ENCODE results near the gene PDGFRB.

The PDGFRB gene

DNA sequence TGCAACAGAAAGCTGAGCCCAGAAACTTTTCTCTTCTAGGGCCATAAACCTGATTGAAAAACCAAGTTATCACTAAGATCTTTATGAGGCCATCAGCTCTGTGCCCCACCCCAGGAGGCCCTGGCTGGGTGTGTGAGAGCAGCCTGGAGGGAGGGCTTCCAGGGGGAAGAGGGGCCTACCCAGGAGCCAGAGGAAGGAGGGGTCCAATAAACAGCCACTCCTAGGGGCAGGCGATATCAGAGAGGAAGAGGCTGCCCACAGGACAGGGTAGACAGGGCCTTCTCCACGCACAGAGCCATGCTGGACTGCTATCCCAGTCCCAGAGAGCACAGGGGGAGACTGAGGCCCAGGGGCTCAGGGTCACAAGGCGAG is 6.5 kb upstream of the PDGFRB start:
- Histone ChIP-seq H3K4me1 (peaks cover 0 to 76% (median 61%) of the 10 kb centered on the region in 4 donors), H3K36me3 (no peaks in the 10 kb centered on the region), H3K4me3 (no peak overlapping the region), H3K27me3 (peaks cover 0 to 7% of the 10 kb centered on the region in 2 donors), H3K27ac (peak overlapping the region; percentile 89 to 98), H3K9me3 (no peaks in the 10 kb centered on the region)
- intact Hi-C loops (cut with DNase I; ENCODE audit: low total_unique reads): loop anchor here (5.0 kb wide), 1 partner anchor 35 kb away; no protein-coding TSS in a partner anchor
- TF ChIP-seq, protein P1, sequence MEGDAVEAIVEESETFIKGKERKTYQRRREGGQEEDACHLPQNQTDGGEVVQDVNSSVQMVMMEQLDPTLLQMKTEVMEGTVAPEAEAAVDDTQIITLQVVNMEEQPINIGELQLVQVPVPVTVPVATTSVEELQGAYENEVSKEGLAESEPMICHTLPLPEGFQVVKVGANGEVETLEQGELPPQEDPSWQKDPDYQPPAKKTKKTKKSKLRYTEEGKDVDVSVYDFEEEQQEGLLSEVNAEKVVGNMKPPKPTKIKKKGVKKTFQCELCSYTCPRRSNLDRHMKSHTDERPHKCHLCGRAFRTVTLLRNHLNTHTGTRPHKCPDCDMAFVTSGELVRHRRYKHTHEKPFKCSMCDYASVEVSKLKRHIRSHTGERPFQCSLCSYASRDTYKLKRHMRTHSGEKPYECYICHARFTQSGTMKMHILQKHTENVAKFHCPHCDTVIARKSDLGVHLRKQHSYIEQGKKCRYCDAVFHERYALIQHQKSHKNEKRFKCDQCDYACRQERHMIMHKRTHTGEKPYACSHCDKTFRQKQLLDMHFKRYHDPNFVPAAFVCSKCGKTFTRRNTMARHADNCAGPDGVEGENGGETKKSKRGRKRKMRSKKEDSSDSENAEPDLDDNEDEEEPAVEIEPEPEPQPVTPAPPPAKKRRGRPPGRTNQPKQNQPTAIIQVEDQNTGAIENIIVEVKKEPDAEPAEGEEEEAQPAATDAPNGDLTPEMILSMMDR (IDR thresholded peaks at IDR 0.05): no peak
- DNase-seq: no peak

DNA sequence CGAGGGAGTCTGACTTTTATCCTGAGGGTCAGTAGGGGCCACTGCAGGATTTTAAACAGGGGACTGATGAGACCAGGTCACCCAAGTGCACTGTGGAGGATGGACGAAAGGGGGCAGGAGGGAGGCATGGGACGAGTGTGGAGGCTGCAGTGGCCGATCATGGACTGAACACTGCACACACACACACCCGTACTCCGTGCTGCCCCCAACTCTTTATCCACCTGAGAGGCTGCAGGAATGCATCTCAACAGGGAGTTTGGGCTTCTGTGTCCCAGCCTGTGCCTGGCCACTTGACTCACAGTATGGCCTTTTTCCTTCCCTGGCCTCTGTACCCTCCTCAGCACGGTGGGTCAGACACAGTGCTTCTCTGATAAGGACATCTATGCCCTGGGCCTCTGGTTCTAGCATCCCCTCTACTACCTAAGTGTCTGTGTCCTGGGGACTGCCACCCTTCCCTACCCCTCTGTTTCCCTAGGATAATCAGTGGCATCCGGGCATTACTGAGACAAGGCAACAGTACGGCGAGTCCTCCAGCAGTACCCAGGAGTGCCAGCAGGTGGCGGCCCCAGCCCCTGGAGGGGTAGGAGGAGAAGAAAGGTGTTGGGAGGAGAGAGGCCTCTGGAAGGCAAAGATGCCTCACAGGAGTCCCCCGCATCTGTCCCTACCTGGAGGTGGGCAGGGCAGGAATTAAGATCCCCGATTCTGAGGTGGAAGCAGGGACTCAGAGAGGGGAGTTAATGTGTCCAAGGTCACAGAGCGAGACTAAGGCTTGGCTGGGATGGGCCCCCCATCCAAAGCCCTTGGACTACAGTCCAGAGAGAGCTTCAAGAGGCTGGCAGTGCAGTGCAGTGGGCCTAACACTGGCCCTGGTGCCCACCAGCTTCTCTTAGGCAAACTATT is 5.8 kb upstream of the PDGFRB start:
- Histone ChIP-seq H3K4me1 (peaks cover 0 to 77% (median 66%) of the 10 kb centered on the region in 4 donors), H3K27me3 (peaks cover 0 to 2% of the 10 kb centered on the region in 2 donors), H3K4me3 (no peak overlapping the region), H3K27ac (peak overlapping the region; percentile 89 to 98), H3K36me3 (no peaks in the 10 kb centered on the region), H3K9me3 (no peaks in the 10 kb centered on the region)
- TF ChIP-seq, protein P1 (IDR thresholded peaks at IDR 0.05): peak; percentile 93
- peak; percentile 88 to 94 for DNase-seq
- intact Hi-C loops (cut with DNase I; ENCODE audit: low total_unique reads): loop anchor here (2.0 to 5.0 kb wide), 2 partner anchors 34 to 49 kb away; no protein-coding TSS in a partner anchor

DNA sequence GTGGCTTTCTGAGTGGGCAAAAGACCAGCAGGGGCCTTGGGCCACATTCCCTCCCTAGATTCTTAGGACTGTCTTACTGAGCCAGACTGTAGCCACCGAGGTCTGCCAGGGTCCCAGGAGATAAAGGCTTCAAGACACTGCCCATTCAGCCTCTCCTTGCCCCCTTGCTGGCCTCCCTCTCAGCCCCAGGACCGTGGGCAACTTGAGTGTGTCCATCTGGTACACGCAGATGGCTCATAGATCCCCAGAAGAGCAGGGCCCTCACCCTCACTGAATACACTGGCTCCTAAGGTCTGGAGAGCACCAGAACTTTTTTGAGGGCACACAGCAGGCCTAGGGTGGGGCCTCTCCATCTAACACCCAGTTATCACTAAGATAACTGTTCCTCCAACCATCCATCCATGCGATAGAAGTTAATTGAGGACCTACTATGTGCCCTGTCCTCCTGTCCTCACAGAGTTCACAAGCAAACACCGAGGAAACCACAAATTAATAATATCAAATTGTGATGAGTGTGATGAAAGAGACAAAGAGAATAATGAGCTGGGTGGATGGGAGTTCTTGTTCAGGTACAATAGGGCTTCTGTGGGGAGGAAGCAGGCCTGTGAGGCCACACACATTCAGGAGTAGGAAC is 4.9 kb upstream of the PDGFRB start:
- intact Hi-C loops (cut with DNase I; ENCODE audit: low total_unique reads): loop anchor here (2.0 to 5.0 kb wide), 2 partner anchors 33 to 50 kb away; no protein-coding TSS in a partner anchor

DNA sequence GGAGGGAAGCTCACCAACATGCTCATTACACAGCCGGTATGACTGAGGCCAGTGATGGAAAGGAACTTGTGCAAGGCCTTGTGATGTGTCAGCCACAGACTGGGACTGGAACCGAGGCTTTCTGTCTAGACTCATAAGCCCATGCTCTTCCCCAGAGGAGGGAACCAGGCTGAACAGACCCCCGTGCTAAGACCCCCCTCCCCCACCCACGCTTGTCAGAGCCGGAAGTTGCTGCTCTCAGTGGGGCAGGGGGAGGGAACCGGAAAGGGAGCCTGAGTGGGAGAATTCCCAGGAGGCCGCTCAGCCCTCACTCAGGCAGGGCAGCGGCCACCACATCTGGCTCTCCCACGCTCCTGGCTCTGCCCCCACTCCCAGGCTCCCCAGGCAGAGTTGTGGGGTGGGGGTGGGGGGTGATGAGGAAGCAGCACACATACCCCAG is 4.1 kb upstream of the PDGFRB start:
- Histone ChIP-seq H3K4me3 (no peak overlapping the region), H3K4me1 (peaks cover 0 to 81% (median 70%) of the 10 kb centered on the region in 4 donors), H3K9me3 (no peaks in the 10 kb centered on the region), H3K36me3 (no peaks in the 10 kb centered on the region), H3K27ac (peak overlapping the region; percentile 89 to 98), H3K27me3 (no peaks in the 10 kb centered on the region)
- TF ChIP-seq, protein P1 (IDR thresholded peaks at IDR 0.05): no peak
- DNase-seq: peak; percentile 59 to 88
- intact Hi-C loops (cut with DNase I; ENCODE audit: low total_unique reads): loop anchor here (2.0 to 5.0 kb wide), 2 partner anchors 32 to 51 kb away; no protein-coding TSS in a partner anchor

More for the DNA sequence above, 4.9 kb upstream of the PDGFRB start:
- TF ChIP-seq, protein P1 (IDR thresholded peaks at IDR 0.05): no peak
- H3K36me3 ChIP-seq: no peaks in the 10 kb centered on the region
- no peak for DNase-seq
- no peaks in the 10 kb centered on the region for H3K9me3 ChIP-seq
- no peaks in the 10 kb centered on the region for H3K27me3 ChIP-seq
- peak overlapping the region; percentile 89 to 98 for H3K27ac ChIP-seq
- peaks cover 0 to 83% (median 72%) of the 10 kb centered on the region in 4 donors for H3K4me1 ChIP-seq
- no peak overlapping the region for H3K4me3 ChIP-seq

DNA sequence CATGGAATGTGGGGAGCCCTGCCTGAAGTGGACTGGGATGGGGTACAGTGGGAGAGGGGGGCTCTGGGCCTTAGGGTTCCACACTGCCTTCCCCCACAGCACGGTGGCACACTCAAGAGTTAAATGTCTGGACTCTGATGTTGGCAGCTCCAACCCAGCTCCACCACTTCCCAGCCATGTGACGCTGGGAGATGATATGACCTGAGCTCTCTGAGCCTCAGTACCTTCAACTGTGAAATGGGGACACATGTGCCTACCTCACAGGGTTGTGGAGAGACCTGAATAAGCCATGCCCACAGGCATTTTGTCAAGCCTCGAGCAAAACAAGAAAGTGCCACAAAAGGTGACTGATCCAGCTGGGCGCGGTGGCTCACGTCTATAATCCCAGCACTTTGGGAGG is 3.4 kb upstream of the PDGFRB start:
- Histone ChIP-seq H3K9me3 (no peaks in the 10 kb centered on the region), H3K4me3 (no peak overlapping the region), H3K27ac (peak overlapping the region; percentile 89 to 98), H3K27me3 (no peaks in the 10 kb centered on the region), H3K36me3 (peaks cover 0 to 1% (median 0%) of the 10 kb centered on the region in 3 donors), H3K4me1 (peaks cover 0 to 76% (median 67%) of the 10 kb centered on the region in 4 donors)
- DNase-seq: no peak
- intact Hi-C loops (cut with DNase I; ENCODE audit: low total_unique reads): no loop called here
- TF ChIP-seq, protein P1 (IDR thresholded peaks at IDR 0.05): no peak
